ENCODE measurements around the gene HDAC9. TPM values are rescaled to one million over a fixed set of nuclear protein-coding genes. Genes with fewer than 3 reads are reported as not detected.

Gene HDAC9
- total RNA-seq, 1 donor from 2014 or later, result 13.5 TPM

DNA sequence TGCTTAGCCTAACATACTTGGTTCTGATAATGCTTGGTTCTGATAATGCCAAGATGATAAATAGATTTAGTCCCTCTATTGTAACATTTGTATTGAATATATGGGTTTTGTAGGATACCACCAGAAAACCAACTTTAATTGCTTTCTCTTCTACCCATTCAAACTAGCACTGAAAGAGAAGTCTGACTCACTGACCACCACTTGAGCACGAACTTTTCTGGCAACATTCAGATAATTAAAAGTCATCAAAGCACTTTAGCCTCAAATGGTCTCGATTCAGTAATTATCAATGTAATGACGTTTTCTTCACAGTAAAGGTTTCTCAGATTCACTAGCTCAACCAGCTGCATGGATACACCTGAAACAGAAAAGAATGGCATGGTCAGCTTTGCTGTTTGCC lies 63.0 kb downstream of the HDAC9 start:
- no peak for DNase-seq (ENCODE audit: low spot score)

- DNase-seq (ENCODE audit: low spot score), result no peak
Observed at GRCh38 chr7:18558910-18559309, 63.4 kb downstream of the HDAC9 start.

DNA sequence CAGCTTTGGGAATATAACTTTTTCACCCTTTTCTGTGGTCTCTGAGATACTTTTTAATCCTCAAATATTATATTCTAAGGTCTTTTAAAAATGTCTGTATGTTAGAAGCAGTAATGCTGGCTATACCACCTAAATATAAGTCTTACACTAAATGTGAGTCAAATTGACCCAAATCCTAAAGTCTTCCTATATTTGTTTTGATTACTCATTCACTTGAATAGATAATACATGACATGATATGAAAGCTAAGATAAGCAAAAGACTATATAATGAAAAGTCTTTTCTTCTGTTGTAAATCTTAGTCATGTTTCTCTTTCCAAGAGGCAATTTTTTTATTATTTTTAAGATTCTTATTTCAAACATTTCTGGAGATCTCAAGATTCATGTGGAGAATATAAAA lies 64.2 kb downstream of the HDAC9 start:
- DNase-seq (ENCODE audit: low spot score), result no peak

GRCh38 chr7:18564779-18565178 lies 69.2 kb downstream of the HDAC9 start:
- DNase-seq (ENCODE audit: low spot score), result no peak

GRCh38 chr7:18565337-18565736 lies 69.8 kb downstream of the HDAC9 start:
- no peak for DNase-seq (ENCODE audit: low spot score)

- no peak for DNase-seq (ENCODE audit: low spot score)
Observed at GRCh38 chr7:18566205-18566604, 70.7 kb downstream of the HDAC9 start.

- DNase-seq (ENCODE audit: low spot score), result no peak
Observed at GRCh38 chr7:18566829-18567228, 71.3 kb downstream of the HDAC9 start.

GRCh38 chr7:18570441-18570840 lies 74.9 kb downstream of the HDAC9 start:
- no peak for DNase-seq (ENCODE audit: low spot score)

GRCh38 chr7:18570890-18571478 lies 75.4 kb downstream of the HDAC9 start:
- DNase-seq (ENCODE audit: low spot score), result no peak

DNA sequence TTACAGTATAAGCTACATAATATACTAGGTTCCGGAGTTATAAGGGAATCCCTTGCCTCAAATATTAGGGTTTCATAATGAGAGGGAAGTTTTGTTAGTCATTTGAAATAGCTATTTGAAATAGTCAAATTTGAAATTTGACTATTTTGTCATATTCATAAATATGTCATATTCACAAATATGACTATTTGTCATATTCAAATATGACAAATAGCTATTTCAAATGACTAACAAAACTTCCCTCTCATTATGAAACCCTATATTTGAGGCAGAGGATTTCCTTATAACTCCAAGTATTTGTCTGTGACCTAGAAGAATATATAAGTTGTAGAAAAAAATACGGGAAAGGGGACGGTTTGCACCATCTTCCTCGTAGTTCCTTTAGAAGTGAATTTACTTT lies 76.6 kb downstream of the HDAC9 start:
- DNase-seq (ENCODE audit: low spot score), result no peak

- no peak for DNase-seq (ENCODE audit: low spot score)
Observed at GRCh38 chr7:18572885-18573284, 77.3 kb downstream of the HDAC9 start.

GRCh38 chr7:18573410-18574234 lies 78.1 kb downstream of the HDAC9 start:
- DNase-seq (ENCODE audit: low spot score), result no peak

- DNase-seq (ENCODE audit: low spot score), result no peak
Observed at GRCh38 chr7:18574235-18574540, 78.6 kb downstream of the HDAC9 start.

- no peak for DNase-seq (ENCODE audit: low spot score)
Observed at GRCh38 chr7:18574676-18575075, 79.1 kb downstream of the HDAC9 start.

GRCh38 chr7:18575622-18576572 lies 80.3 kb downstream of the HDAC9 start:
- no peak for DNase-seq (ENCODE audit: low spot score)

DNA sequence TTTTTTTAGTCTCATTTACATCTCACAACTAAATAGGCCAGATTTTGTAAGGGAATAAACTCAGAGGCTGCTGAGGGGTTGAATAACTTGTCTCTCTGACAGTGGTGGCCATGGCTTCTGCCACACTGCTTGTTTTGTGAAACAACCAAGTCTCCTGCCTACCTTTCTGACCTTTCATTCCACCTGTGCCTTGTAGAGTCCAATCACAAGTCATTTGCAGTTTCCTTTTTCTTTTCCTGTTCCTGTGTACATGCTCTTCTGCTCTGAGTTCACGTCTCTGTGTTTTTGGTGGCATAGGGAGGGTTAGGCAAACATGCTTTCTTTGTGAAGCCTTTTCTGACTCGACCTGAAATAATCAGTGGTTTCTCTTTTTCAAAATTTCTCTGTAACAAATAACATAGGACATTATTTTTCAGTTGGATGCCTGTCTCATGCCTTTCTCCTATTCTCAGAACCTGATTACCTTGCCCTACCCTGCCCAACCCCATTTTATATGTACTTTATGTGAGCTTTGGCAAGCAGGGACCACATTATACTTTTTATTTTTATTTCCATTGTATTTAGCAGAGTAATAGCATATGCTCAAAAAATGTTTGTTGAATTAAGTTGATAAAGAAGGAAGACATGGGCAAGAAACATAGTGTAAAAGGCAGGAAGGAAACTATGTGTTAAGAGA lies 81.7 kb downstream of the HDAC9 start:
- no peak for DNase-seq (ENCODE audit: low spot score)

- no peak for DNase-seq (ENCODE audit: low spot score)
Observed at GRCh38 chr7:18579698-18580097, 84.1 kb downstream of the HDAC9 start.

DNA sequence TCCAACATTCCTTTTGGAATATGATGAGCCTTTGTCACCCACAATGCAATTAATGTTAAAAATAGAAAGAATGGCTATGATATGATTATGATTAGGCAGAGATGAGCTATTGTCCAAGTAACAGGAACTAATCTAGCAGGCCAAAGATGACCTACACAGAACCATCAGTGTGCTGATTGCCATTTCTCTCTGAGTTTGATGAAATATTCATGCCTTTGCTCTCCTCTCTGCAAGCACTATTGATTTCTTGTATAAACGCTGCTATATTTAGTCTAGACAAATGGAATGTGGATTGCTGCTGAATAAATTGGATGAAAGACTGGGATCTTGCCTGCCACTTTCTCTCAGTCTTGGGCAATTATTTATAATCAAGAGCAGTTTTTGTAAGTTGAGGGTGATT lies 85.4 kb downstream of the HDAC9 start:
- no peak for DNase-seq (ENCODE audit: low spot score)

GRCh38 chr7:18583305-18583704 lies 87.8 kb downstream of the HDAC9 start:
- no peak for DNase-seq (ENCODE audit: low spot score)

DNA sequence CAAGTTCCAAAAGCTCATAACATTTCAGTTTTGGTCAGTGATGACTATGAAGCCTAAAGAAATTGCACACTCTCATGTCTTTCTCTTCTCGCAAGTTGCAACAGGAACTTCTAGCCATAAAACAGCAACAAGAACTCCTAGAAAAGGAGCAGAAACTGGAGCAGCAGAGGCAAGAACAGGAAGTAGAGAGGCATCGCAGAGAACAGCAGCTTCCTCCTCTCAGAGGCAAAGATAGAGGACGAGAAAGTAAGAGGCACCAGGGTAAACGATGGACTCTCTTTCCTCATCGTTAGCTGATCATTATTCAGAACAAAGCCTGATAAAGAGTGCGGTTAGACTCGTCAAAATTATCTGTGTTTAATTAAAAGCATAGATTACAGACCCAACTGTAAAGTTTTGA lies 94.7 kb downstream of the HDAC9 start:
- no peak for DNase-seq (ENCODE audit: low spot score)

DNA sequence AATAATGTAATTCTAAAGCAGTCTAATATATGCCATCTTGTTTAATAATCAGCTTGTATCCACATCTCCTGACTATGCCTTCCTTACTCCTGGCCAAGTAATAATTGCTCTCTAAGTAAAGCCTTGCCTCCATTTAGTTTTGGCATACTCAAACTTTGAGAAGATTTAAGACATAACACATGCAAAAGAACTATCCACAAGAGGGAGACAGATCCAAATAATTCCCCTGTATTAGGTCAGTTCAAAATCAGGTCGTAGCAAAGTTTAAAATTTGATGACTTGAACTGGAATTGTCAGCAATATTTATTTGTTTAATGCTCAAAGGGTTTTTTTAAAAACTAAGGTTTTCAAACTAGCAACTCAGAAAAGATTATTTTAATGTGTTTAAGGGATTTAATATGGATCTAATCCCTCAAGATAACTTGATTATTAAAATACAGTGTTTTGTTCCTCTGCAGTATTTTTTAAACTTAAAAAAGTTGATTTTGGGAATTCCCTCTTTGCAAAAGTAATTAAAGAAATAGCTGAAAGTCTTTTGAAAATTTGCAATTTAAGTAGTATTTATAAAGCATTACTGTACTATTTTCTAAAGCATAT lies 95.3 kb downstream of the HDAC9 start:
- no peak for DNase-seq (ENCODE audit: low spot score)

Data from mucosa of gallbladder (tissue), 1 donor.